DOHH2 (cell line): ENCODE results near the gene ZFP1.

Source experiments
- H3F3A ChIP-seq: fragments of 200-600 bp; sonication (generic), shearing (Covaris generic); 2 replicates; pipeline ENCODE4 v1.6.0; 2016; ENCODE audit warnings: antibody characterized with exemption, mild to moderate bottlenecking; ENCODE audit not compliant: control insufficient read depth, insufficient read depth
- H3K27ac ChIP-seq: fragments of 200-600 bp; sonication (generic); 2 replicates; pipeline ENCODE4 v1.5.1; 2014; ENCODE audit warnings: low read depth, mild to moderate bottlenecking, low read length, moderate library complexity
- H3K27me3 ChIP-seq: fragments of 200-600 bp; sonication (generic); 2 replicates; pipeline ENCODE4 v1.6.1; 2014; ENCODE audit warnings: mild to moderate bottlenecking, low read length, mixed read lengths; ENCODE audit not compliant: control insufficient read depth
- H3K36me3 ChIP-seq: fragments of 200-600 bp; sonication (generic); 2 replicates; pipeline ENCODE4 v1.6.1; 2014; ENCODE audit warnings: mild to moderate bottlenecking, low read length, moderate library complexity, mixed read lengths; ENCODE audit not compliant: control insufficient read depth
- H3K4me1 ChIP-seq: fragments of 200-600 bp; sonication (generic); 2 replicates; pipeline ENCODE4 v1.6.1; 2014; ENCODE audit warnings: mild to moderate bottlenecking, low read length, mixed read lengths; ENCODE audit not compliant: control insufficient read depth
- H3K4me2 ChIP-seq: fragments of 200-600 bp; sonication (generic); 2 replicates; pipeline ENCODE4 v1.6.0; 2014; ENCODE audit warnings: mild to moderate bottlenecking, low read length, moderate library complexity
- H3K4me3 ChIP-seq: fragments of 200-600 bp; sonication (generic); 2 replicates; pipeline ENCODE4 v1.5.1; 2014; ENCODE audit warnings: mild to moderate bottlenecking, low read length, mixed read lengths
- H3K79me2 ChIP-seq: fragments of 200-600 bp; sonication (generic); 2 replicates; pipeline ENCODE4 v1.6.1; 2014; ENCODE audit warnings: mild to moderate bottlenecking, low read length, mixed read lengths; ENCODE audit not compliant: control insufficient read depth
- H3K9me2 ChIP-seq: fragments of 200-600 bp; sonication (generic); replicated peaks from 2 replicates; pipeline ENCODE4 v1.6.1; 2014; ENCODE audit warnings: mild to moderate bottlenecking, low read length, mixed read lengths; ENCODE audit not compliant: control insufficient read depth
- H3K9me3 ChIP-seq: fragments of 200-600 bp; sonication (generic); 2 replicates; pipeline ENCODE4 v1.6.1; 2014; ENCODE audit warnings: antibody characterized with exemption, low read length, mixed read lengths; ENCODE audit not compliant: control insufficient read depth, insufficient read depth
- H4K20me1 ChIP-seq: fragments of 200-600 bp; sonication (generic); 2 replicates; pipeline ENCODE4 v1.6.0; 2014; ENCODE audit warnings: low read depth, mild to moderate bottlenecking, antibody characterized with exemption, low read length, moderate library complexity; ENCODE audit not compliant: control insufficient read depth, insufficient read depth
- EZH2phosphoT487 ChIP-seq: fragments of 200-600 bp; sonication (generic); IDR thresholded peaks from 2 replicates; pipeline ENCODE4 v1.6.1; 2017; ENCODE audit warnings: borderline replicate concordance, mild to moderate bottlenecking, antibody characterized with exemption, low read length, moderate library complexity, mixed read lengths
- TF ChIP-seq, protein P1 (sequence below): fragments of 200-600 bp; sonication (generic); IDR thresholded peaks from one replicate; pipeline ENCODE4 v1.5.1; 2014; ENCODE audit warnings: antibody characterized with exemption, mild to moderate bottlenecking, low read depth, low read length; ENCODE audit not compliant: poor library complexity, severe bottlenecking

ZFP1 gene

DNA sequence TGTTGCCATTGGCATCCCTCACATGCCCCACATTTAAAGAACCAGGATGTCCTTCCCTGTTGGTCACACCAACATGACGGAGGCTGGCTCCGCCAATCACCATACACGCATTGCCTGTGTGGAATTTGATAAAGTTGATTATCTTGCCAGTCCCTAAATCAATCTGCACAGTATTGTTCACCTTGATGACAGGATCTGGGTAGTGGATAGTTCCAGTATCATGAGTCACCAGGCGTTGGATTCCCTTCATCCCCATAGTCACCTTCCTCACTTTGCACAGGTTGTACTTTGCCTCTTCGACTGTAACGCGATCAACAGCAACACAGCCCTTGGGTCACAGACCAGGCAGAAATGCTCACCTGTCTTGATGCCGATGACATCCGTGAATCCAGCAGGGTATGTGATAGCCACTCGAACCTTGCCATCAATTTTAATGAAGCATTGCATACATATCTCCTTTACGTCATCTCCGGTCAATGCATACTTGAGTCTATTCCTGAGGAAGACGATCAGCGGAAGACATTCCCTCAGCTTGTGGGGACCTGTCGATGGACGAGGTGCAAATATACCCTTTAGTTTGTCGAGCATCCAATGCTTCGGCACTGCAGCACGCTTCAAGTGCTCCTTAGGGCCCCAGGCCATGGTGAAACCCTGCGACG lies 44.4 kb downstream of the ZFP1 start:
- no peaks in the 10 kb centered on the region for H3K79me2 ChIP-seq
- H3K4me3 ChIP-seq: no peak overlapping the region
- H3K9me2 ChIP-seq: no peaks in the 10 kb centered on the region
- no peaks in the 10 kb centered on the region for H3F3A ChIP-seq
- H3K4me1 ChIP-seq: no peaks in the 10 kb centered on the region
- no peaks in the 10 kb centered on the region for H3K9me3 ChIP-seq
- TF ChIP-seq EZH2phosphoT487: no peak
- TF ChIP-seq, protein P1, sequence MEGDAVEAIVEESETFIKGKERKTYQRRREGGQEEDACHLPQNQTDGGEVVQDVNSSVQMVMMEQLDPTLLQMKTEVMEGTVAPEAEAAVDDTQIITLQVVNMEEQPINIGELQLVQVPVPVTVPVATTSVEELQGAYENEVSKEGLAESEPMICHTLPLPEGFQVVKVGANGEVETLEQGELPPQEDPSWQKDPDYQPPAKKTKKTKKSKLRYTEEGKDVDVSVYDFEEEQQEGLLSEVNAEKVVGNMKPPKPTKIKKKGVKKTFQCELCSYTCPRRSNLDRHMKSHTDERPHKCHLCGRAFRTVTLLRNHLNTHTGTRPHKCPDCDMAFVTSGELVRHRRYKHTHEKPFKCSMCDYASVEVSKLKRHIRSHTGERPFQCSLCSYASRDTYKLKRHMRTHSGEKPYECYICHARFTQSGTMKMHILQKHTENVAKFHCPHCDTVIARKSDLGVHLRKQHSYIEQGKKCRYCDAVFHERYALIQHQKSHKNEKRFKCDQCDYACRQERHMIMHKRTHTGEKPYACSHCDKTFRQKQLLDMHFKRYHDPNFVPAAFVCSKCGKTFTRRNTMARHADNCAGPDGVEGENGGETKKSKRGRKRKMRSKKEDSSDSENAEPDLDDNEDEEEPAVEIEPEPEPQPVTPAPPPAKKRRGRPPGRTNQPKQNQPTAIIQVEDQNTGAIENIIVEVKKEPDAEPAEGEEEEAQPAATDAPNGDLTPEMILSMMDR: no peak
- H3K27me3 ChIP-seq: peaks cover 13% of the 10 kb centered on the region
- H3K36me3 ChIP-seq: no peaks in the 10 kb centered on the region
- H3K4me2 ChIP-seq: no peak overlapping the region
- no peak overlapping the region for H3K27ac ChIP-seq
- no peaks in the 10 kb centered on the region for H4K20me1 ChIP-seq

DNA sequence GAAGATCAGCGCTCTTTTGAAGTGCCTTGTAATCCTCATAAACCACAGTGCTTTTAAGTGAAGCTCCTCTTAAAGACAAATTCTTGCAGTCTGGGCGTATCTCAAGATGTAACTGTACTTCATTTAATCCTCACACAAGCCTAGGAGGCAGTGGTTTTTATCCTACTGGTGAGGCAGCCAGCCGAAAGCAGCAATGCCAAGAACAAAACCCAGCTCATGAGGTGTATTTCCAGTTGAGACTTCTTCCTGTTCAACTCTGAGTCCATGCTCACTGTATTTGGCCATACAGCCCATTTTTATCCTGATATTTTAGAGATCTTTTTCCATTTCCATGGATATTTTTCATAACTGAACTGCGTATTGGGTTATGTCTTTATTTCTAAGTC lies 44.9 kb downstream of the ZFP1 start:
- TF ChIP-seq, protein P1: no peak
- TF ChIP-seq EZH2phosphoT487: no peak
- Histone ChIP-seq H3K4me3 (no peak overlapping the region), H3K9me2 (no peaks in the 10 kb centered on the region), H4K20me1 (no peaks in the 10 kb centered on the region), H3K27me3 (peaks cover 19% of the 10 kb centered on the region), H3K36me3 (no peaks in the 10 kb centered on the region), H3F3A (no peaks in the 10 kb centered on the region), H3K4me1 (no peaks in the 10 kb centered on the region), H3K27ac (no peak overlapping the region), H3K79me2 (no peaks in the 10 kb centered on the region), H3K9me3 (no peaks in the 10 kb centered on the region), H3K4me2 (no peak overlapping the region)

DNA sequence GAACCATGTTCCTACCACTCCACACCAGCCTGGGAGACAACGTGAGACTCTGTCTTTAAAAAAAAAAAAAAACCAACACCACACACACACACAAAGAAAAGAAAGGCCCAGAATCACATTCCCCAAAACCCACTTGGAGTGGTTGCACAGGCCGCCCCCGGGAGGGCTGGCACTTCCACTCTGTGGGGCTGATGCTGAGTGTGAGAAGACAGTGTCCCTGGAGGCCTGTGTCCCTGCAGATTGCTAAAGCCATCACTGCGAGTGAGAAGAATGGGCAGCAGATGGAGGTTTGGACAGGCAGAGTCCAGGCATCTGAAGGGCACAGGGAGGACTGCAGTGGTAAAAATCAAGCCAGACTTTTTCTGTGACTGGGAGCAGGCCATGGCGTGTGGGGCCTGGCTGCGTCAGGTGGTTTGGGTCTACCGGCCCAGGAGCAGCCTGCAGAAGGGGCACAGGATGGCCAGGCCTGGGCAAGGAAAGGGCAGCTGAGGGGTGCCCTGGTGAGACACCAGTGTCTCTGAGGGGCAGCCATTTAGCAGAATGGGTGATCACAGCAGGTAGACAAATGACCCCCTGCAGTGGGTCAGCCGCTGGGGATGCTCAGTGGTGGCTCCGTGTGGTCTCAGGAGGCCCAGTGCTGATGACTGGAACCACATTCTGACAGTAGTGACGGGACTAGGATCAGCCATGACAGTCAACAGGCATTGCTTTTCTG lies 45.6 kb downstream of the ZFP1 start:
- Histone ChIP-seq H3K9me2 (no peaks in the 10 kb centered on the region), H4K20me1 (no peaks in the 10 kb centered on the region), H3F3A (no peaks in the 10 kb centered on the region), H3K36me3 (no peaks in the 10 kb centered on the region), H3K9me3 (no peaks in the 10 kb centered on the region), H3K27me3 (peaks cover 20% of the 10 kb centered on the region), H3K27ac (no peak overlapping the region), H3K79me2 (no peaks in the 10 kb centered on the region), H3K4me3 (no peak overlapping the region), H3K4me2 (no peak overlapping the region), H3K4me1 (no peaks in the 10 kb centered on the region)
- TF ChIP-seq, protein P1: no peak
- TF ChIP-seq EZH2phosphoT487: no peak
